Measurements from ENCODE around the gene SLC35B1. TPM values are rescaled to one million over a fixed set of nuclear protein-coding genes. Genes with fewer than 3 reads are reported as not detected.
A peak's percentile ranks its signal among the peaks of the same experiment; 100 is the strongest.

The SLC35B1 gene
- total and polyA plus RNA-seq, 8 donors = 48.8 to 74.9 (median 62.0) TPM

- DNase-seq (no peak), ATAC-seq (no peak)
- H3K4me1 ChIP-seq = peaks cover 30 to 66% of the 10 kb centered on the region in 2 donors
- H3K27ac ChIP-seq = peak overlapping the region in 1 of 2 donors; percentile 95
- no peaks in the 10 kb centered on the region for H3K27me3 ChIP-seq
- no peak overlapping the region for H3K4me3 ChIP-seq
- H3K9me3 ChIP-seq = no peaks in the 10 kb centered on the region
- intact Hi-C loops (cut with DNase I) = no loop called here
- H3K36me3 ChIP-seq = no peaks in the 10 kb centered on the region
- no peak for TF ChIP-seq CTCF (IDR thresholded peaks at IDR 0.05)
Measured at GRCh38 chr17:49741692-49742076, 33.9 kb upstream of the SLC35B1 start.

- peak; percentile 27 for ATAC-seq
- H3K9me3 ChIP-seq = no peaks in the 10 kb centered on the region
- H3K4me1 ChIP-seq = peaks cover 30 to 62% of the 10 kb centered on the region in 2 donors
Measured at GRCh38 chr17:49741009-49741691, 33.4 kb upstream of the SLC35B1 start.

GRCh38 chr17:49739641-49740271, 32.0 kb upstream of the SLC35B1 start:
- ATAC-seq (peak; percentile 74), DNase-seq (peak in 3 of 4 donors; percentile 41 to 90 (median 81))
- peak overlapping the region in 1 of 2 donors; percentile 11 for H3K4me3 ChIP-seq
- TF ChIP-seq CTCF (IDR thresholded peaks at IDR 0.05) = no peak
- intact Hi-C loops (cut with DNase I) = no loop called here
- no peaks in the 10 kb centered on the region for H3K36me3 ChIP-seq
- H3K27me3 ChIP-seq = no peaks in the 10 kb centered on the region
- H3K27ac ChIP-seq = peak overlapping the region; percentile 51 to 95
- peaks cover 30 to 66% of the 10 kb centered on the region in 2 donors for H3K4me1 ChIP-seq
- no peaks in the 10 kb centered on the region for H3K9me3 ChIP-seq

More at GRCh38 chr17:49741009-49741691, 33.4 kb upstream of the SLC35B1 start:
- Histone ChIP-seq H3K4me3 (no peak overlapping the region), H3K27ac (peak overlapping the region; percentile 14 to 95), H3K27me3 (no peaks in the 10 kb centered on the region), H3K36me3 (no peaks in the 10 kb centered on the region)
- intact Hi-C loops (cut with DNase I) = no loop called here
- DNase-seq = no peak
- no peak for TF ChIP-seq CTCF (IDR thresholded peaks at IDR 0.05)

- Histone ChIP-seq H3K4me3 (no peak overlapping the region), H3K9me3 (no peaks in the 10 kb centered on the region), H3K27me3 (no peaks in the 10 kb centered on the region), H3K36me3 (no peaks in the 10 kb centered on the region), H3K27ac (peak overlapping the region in 1 of 2 donors; percentile 95), H3K4me1 (peaks cover 30 to 65% of the 10 kb centered on the region in 2 donors)
- no peak for ATAC-seq
- no peak for DNase-seq
- no peak for TF ChIP-seq CTCF (IDR thresholded peaks at IDR 0.05)
- intact Hi-C loops (cut with DNase I) = no loop called here
Measured at GRCh38 chr17:49738456-49739163, 30.8 kb upstream of the SLC35B1 start.

All from left lung (tissue), 10 donors.